ENCODE data around the gene UBAC1.

UBAC1 gene

DNA sequence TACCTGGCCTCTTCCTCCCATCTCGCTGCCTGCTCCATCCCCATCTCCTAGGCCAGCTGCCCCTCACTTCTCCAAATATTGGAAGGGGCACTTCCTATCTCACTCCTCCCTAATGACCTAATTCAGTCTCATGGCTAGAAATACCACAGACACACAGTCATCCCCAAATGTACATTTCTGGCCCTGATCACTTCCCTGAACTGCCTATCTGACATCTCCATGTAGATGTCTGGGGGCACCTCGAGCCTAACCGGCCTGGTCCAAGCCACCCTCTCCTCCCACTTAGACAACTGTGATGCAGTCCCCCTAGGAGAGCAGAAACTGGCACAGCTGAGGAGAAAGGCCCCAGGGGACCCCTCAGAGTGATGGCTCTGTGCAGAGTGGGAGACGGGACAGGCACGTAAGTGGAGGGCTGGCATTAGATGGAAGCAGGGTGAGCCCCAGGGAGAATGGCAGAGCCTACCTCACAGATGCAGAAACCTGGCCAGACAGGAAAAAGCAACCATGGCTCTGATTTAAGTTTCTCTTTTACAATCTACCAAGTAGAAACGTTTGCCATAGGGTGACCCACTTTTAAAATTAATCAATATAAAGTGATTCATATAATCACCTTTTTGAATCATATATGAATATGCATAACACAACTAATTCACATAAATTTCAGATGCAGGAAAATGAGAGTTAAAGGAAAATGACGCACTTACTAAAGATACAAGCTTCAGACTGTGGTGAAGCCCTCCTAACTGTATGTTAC lies 75.9 kb downstream of the UBAC1 start:
- FAIRE-seq (no peak), DNase-seq (ENCODE audit: insufficient read length) (no peak)
- TF ChIP-seq TAF1 (IDR thresholded peaks at IDR 0.05; ENCODE audit: borderline replicate concordance, low read depth, low read length), result no peak
- TF ChIP-seq POLR2A (IDR thresholded peaks at IDR 0.05; ENCODE audit: low read depth, low read length), result no peak
- TF ChIP-seq POLR2AphosphoS5 (IDR thresholded peaks at IDR 0.05; ENCODE audit: low read depth, low read length), result no peak

- no peak for DNase-seq (ENCODE audit: insufficient read length)
- FAIRE-seq, result no peak
- TF ChIP-seq POLR2A (IDR thresholded peaks at IDR 0.05; ENCODE audit: low read depth, low read length) (no peak), TAF1 (IDR thresholded peaks at IDR 0.05; ENCODE audit: borderline replicate concordance, low read depth, low read length) (no peak), POLR2AphosphoS5 (IDR thresholded peaks at IDR 0.05; ENCODE audit: low read depth, low read length) (no peak)
These were observed 76.7 kb downstream of the UBAC1 start for GRCh38 chr9:135884328-135885035.

DNA sequence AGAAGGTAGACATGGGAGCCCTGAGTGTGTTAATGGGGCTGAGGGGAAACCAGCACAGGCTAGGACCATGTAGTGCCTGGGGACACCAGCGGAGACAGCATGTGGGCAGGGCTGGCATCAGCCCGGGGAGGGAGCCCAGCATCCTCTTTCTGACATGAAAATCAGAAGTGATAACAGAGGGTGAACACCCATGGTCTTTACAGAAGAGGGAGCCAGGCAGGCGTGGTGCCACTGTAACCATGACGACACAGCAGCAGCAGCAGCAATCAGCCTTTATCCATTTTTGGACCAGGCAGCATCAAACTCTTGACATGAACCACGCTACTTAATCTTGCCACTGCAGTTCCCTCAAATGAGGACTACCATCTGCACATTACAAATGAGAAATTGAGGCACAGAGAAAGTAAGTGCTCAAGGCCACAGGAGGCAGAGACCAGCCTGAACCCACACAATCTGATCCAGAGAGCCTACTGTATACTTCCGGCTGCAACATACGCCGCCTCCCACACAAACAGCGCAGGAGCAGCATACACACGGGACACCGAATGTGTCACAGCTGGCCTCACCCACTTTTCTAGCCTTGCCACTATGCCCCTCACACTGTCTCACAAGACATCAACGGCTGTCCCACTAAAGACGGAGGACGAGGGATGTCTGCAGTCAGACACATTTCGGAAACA lies 77.6 kb downstream of the UBAC1 start:
- DNase-seq (ENCODE audit: insufficient read length) (no peak), FAIRE-seq (no peak)
- TF ChIP-seq POLR2A (IDR thresholded peaks at IDR 0.05; ENCODE audit: low read depth, low read length) (no peak), POLR2AphosphoS5 (IDR thresholded peaks at IDR 0.05; ENCODE audit: low read depth, low read length) (no peak), TAF1 (IDR thresholded peaks at IDR 0.05; ENCODE audit: borderline replicate concordance, low read depth, low read length) (no peak)

All from GM12892 (cell line).